Mesothelial cell of epicardium (in vitro differentiated cells): Measurements from ENCODE around the gene SPINK4. TPM values are rescaled to one million over a fixed set of nuclear protein-coding genes. Genes with fewer than 3 reads are reported as not detected.

Experiments
- DNase-seq, 2 experiments: peaks; one replicate each; pipeline ENCODE4 v3.0.0; 2021; ENCODE audit warnings: low spot score in 2 of 2; ENCODE audit not compliant: unreplicated experiment in 2 of 2
- H3K27ac Mint-ChIP-seq: 2 replicates; pipeline ENCODE4 v1.8.0; 2021; ENCODE audit warnings: mixed read lengths
- H3K27me3 Mint-ChIP-seq: 2 replicates; pipeline ENCODE4 v1.8.0; 2021; ENCODE audit warnings: low read depth, mixed read lengths
- H3K36me3 Mint-ChIP-seq: 2 replicates; pipeline ENCODE4 v1.8.0; 2021; ENCODE audit warnings: mixed read lengths
- H3K4me1 Mint-ChIP-seq: 2 replicates; pipeline ENCODE4 v1.8.0; 2021; ENCODE audit warnings: mixed read lengths
- H3K4me3 Mint-ChIP-seq: 2 replicates; pipeline ENCODE4 v1.8.0; 2021; ENCODE audit warnings: mild to moderate bottlenecking, moderate library complexity, mixed read lengths
- H3K9me3 Mint-ChIP-seq: 2 replicates; pipeline ENCODE4 v1.8.0; 2021; ENCODE audit warnings: mixed read lengths
- CTCF ChIP-seq: fragments of 200-600 bp; sonication (generic); IDR thresholded peaks from one replicate; pipeline ENCODE4 v1.5.0; 2021; ENCODE audit warnings: antibody characterized with exemption; ENCODE audit not compliant: unreplicated experiment
- total RNA-seq: library from RNA; stranded (reverse); gene quantifications from 3 replicates; pipeline ENCODE4 v1.2.1, GENCODE V29; 2021

Gene SPINK4
- total RNA-seq, 1 donor from 2014 or later = not detected

- H3K4me1 Mint-ChIP-seq = peaks cover 6% of the 10 kb centered on the region
- H3K27me3 Mint-ChIP-seq = peaks cover 41% of the 10 kb centered on the region
- no peak overlapping the region for H3K4me3 Mint-ChIP-seq
- no peaks in the 10 kb centered on the region for H3K36me3 Mint-ChIP-seq
- no peaks in the 10 kb centered on the region for H3K9me3 Mint-ChIP-seq
- no peak for DNase-seq
- H3K27ac Mint-ChIP-seq = no peak overlapping the region
- no peak for TF ChIP-seq CTCF
Observed at GRCh38 chr9:33236571-33236970, 3.4 kb upstream of the SPINK4 start.

DNA sequence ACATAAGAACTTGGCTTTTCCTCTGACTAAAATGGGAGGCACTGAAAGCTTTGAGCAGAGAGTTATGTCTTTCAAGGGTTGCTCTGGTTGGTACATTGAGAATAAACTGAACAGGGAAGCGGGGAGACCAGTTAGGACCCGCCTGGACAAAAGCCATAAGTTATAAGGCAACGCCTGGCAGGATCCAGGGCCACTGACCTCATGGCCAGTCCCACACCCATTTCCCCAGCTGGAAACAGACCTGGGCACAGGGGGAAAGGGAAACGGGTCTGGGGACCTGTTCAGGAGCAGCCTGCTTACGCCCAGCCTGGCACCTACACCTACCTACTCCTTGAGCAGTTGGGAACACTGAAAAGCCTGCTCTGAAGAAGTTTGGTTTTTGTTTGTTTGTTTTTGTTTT lies 1.3 kb downstream of the SPINK4 start:
- Mint-ChIP-seq H3K27ac (no peak overlapping the region), H3K4me3 (no peak overlapping the region), H3K27me3 (peaks cover 18% of the 10 kb centered on the region)

DNA sequence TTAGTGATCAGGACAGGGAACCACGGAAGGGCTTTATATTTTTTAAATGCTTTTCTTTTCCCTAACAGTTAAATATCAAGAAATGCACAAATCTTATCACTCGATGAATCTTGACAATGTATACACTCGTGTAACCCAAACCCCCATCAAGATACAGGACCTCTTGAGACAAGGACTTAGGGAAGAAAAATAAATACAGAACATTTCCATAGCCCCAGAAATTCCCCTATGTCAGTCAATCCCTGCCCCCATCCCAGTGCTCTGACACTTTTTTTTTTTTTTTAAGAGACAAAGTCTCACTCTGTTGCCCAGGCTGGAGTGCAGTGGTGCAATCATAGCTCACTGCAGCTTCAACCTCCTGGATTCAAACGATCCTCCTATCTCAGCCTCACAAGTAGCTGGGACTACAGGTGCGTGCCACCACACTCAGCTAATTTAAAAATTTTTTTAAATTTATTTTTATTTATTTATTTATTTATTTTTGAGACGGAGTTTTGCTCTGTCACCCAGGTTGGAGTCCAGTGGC lies 2.7 kb downstream of the SPINK4 start:
- DNase-seq = no peak
- peaks cover 6% of the 10 kb centered on the region for H3K4me1 Mint-ChIP-seq
- TF ChIP-seq CTCF = no peak

More for the DNA sequence above, 1.3 kb downstream of the SPINK4 start:
- Mint-ChIP-seq H3K4me1 (peaks cover 6% of the 10 kb centered on the region), H3K36me3 (no peaks in the 10 kb centered on the region), H3K9me3 (no peaks in the 10 kb centered on the region)
- no peak for DNase-seq
- TF ChIP-seq CTCF = no peak

GRCh38 chr9:33244137-33244784 lies 4.3 kb downstream of the SPINK4 start:
- H3K27me3 Mint-ChIP-seq = peaks cover 10% of the 10 kb centered on the region
- TF ChIP-seq CTCF = no peak
- peaks cover 6% of the 10 kb centered on the region for H3K4me1 Mint-ChIP-seq
- H3K27ac Mint-ChIP-seq = no peak overlapping the region
- no peak overlapping the region for H3K4me3 Mint-ChIP-seq
- no peak for DNase-seq
- no peaks in the 10 kb centered on the region for H3K36me3 Mint-ChIP-seq
- no peaks in the 10 kb centered on the region for H3K9me3 Mint-ChIP-seq

More for the DNA sequence above, 2.7 kb downstream of the SPINK4 start:
- Mint-ChIP-seq H3K27ac (no peak overlapping the region), H3K9me3 (no peaks in the 10 kb centered on the region), H3K36me3 (no peaks in the 10 kb centered on the region), H3K4me3 (no peak overlapping the region), H3K27me3 (peaks cover 10% of the 10 kb centered on the region)

GRCh38 chr9:33245341-33245740 lies 5.4 kb downstream of the SPINK4 start:
- H3K4me3 Mint-ChIP-seq = no peak overlapping the region
- no peak for DNase-seq
- H3K27ac Mint-ChIP-seq = no peak overlapping the region
- TF ChIP-seq CTCF = no peak
- H3K9me3 Mint-ChIP-seq = no peaks in the 10 kb centered on the region
- no peaks in the 10 kb centered on the region for H3K36me3 Mint-ChIP-seq
- H3K4me1 Mint-ChIP-seq = no peaks in the 10 kb centered on the region
- H3K27me3 Mint-ChIP-seq = peaks cover 10% of the 10 kb centered on the region
